Hematopoietic multipotent progenitor cell treated with erythropoietin and hydrocortisone succinate and interleukin-3 and kit ligand, for 4 days (in vitro differentiated cells): ENCODE data around the gene RPA4.
"Not testable (repeated sequence)": the region's sequence is repeated elsewhere in the genome, so short reads cannot be mapped to it uniquely, and the experiment has no call there.

Source experiments
- DNase-seq: peaks from one replicate; pipeline ENCODE4 v3.0.0-alpha.2; 2015

The RPA4 gene

GRCh38 chrX:96883608-96884007, at the start of gene RPA4:
RPA4 (plus strand) TSS chrX:96883908; CDS start chrX:96884311, 403 bp downstream.
- no peak for DNase-seq

GRCh38 chrX:96834137-96834536, 49.6 kb upstream of the RPA4 start:
- no peak for DNase-seq

- no peak for DNase-seq
Observed at GRCh38 chrX:96835660-96836289, 47.9 kb upstream of the RPA4 start.

GRCh38 chrX:96837808-96838207, 45.9 kb upstream of the RPA4 start:
- DNase-seq: no peak

- DNase-seq: no peak
Observed at GRCh38 chrX:96838537-96838936, 45.2 kb upstream of the RPA4 start.

- DNase-seq: no peak
Observed at GRCh38 chrX:96841325-96841724, 42.4 kb upstream of the RPA4 start.

- not testable (repeated sequence) for DNase-seq
Observed at GRCh38 chrX:96841866-96842265, 41.8 kb upstream of the RPA4 start.

GRCh38 chrX:96843566-96843965, 40.1 kb upstream of the RPA4 start:
- DNase-seq: no peak

- DNase-seq: no peak
Observed at GRCh38 chrX:96846841-96847240, 36.9 kb upstream of the RPA4 start.

GRCh38 chrX:96859422-96859821, 24.3 kb upstream of the RPA4 start:
- not testable (repeated sequence) for DNase-seq

- peak; percentile 15 for DNase-seq
Observed at GRCh38 chrX:96861218-96861617, 22.5 kb upstream of the RPA4 start.

- DNase-seq: no peak
Observed at GRCh38 chrX:96861661-96862060, 22.0 kb upstream of the RPA4 start.

- DNase-seq: no peak
Observed at GRCh38 chrX:96884027-96884426, 319 bp downstream of the RPA4 start.

- DNase-seq: no peak
Observed at GRCh38 chrX:96889726-96890125, 6.0 kb downstream of the RPA4 start.

GRCh38 chrX:96906741-96907140, 23.0 kb downstream of the RPA4 start:
- no peak for DNase-seq

GRCh38 chrX:96907516-96908272, 24.0 kb downstream of the RPA4 start:
- DNase-seq: no peak

GRCh38 chrX:96909291-96909690, 25.6 kb downstream of the RPA4 start:
- no peak for DNase-seq

GRCh38 chrX:96918864-96919263, 35.2 kb downstream of the RPA4 start:
- no peak for DNase-seq

- DNase-seq: no peak
Observed at GRCh38 chrX:96919672-96920071, 36.0 kb downstream of the RPA4 start.

GRCh38 chrX:96924581-96924980, 40.9 kb downstream of the RPA4 start:
- DNase-seq: no peak

- no peak for DNase-seq
Observed at GRCh38 chrX:96929036-96929435, 45.3 kb downstream of the RPA4 start.
